CD4-positive, alpha-beta memory T cell (primary cell): ENCODE measurements around the gene APOC3. TPM values are rescaled to one million over a fixed set of nuclear protein-coding genes. Genes with fewer than 3 reads are reported as not detected.

Source experiments
- CTCF ChIA-PET: fragments of 350-600 bp; sonication (Branson Sonifier 250); formaldehyde crosslinking; loops from one replicate; lab custom pipeline; 2021; ENCODE audit warnings: inconsistent platforms; ENCODE audit not compliant: partially characterized antibody; lab: Charles Lee
- POLR2A ChIA-PET: fragments of 350-600 bp; sonication (Branson Sonifier 250); formaldehyde crosslinking; loops from one replicate; lab custom pipeline; 2021; ENCODE audit not compliant: partially characterized antibody; lab: Charles Lee
- DNase-seq, 5 donors: peaks; one replicate each; pipeline versions ENCODE4 v3.0.0 to v3.0.0-alpha.2; 2020 to 2022; ENCODE audit warnings: mixed read lengths in 1 of 5
- H3K27ac ChIP-seq: one replicate; pipeline ENCODE4 v1.7.0; 2013; ENCODE audit warnings: low read depth, low read length
- H3K27me3 ChIP-seq: 2 replicates; pipeline ENCODE4 v1.7.0; 2013; ENCODE audit warnings: mild to moderate bottlenecking, low read length, moderate library complexity; ENCODE audit not compliant: insufficient read depth
- H3K36me3 ChIP-seq: 2 replicates; pipeline ENCODE4 v1.7.0; 2013; ENCODE audit warnings: mild to moderate bottlenecking, low read length, moderate library complexity; ENCODE audit not compliant: insufficient read depth
- H3K4me1 ChIP-seq: 2 replicates; pipeline ENCODE4 v1.7.0; 2013; ENCODE audit warnings: mild to moderate bottlenecking, low read length, moderate library complexity; ENCODE audit not compliant: insufficient read depth
- H3K4me3 ChIP-seq, 2 donors: one replicate each; pipeline ENCODE4 v1.7.0; 2013; ENCODE audit warnings: low read length in 2 of 2, mild to moderate bottlenecking in 1 of 2
- H3K9me3 ChIP-seq, 2 donors: one replicate each; pipeline ENCODE4 v1.7.0; 2013; ENCODE audit warnings: low read length in 2 of 2, control low read depth in 1 of 2; ENCODE audit not compliant: control insufficient read depth in 1 of 2
- H3K27ac Mint-ChIP-seq, 7 donors: one replicate each; pipeline ENCODE4 v1.8.0; 2020 to 2021; ENCODE audit warnings: mixed read lengths in 7 of 7, mild to moderate bottlenecking in 6 of 7, inconsistent platforms in 3 of 7, moderate library complexity in 3 of 7
- H3K27me3 Mint-ChIP-seq, 2 donors: one replicate each; pipeline ENCODE4 v1.8.0; 2020 to 2021; ENCODE audit warnings: mixed read lengths in 2 of 2
- H3K36me3 Mint-ChIP-seq, 2 donors: one replicate each; pipeline ENCODE4 v1.8.0; 2020 to 2021; ENCODE audit warnings: mixed read lengths in 2 of 2, inconsistent platforms in 1 of 2, mild to moderate bottlenecking in 1 of 2
- H3K4me1 Mint-ChIP-seq, 4 donors: one replicate each; pipeline ENCODE4 v1.8.0; 2020 to 2021; ENCODE audit warnings: mixed read lengths in 4 of 4, mild to moderate bottlenecking in 1 of 4
- H3K4me3 Mint-ChIP-seq, 8 donors: one replicate each; pipeline ENCODE4 v1.8.0; 2020 to 2021; ENCODE audit warnings: mixed read lengths in 8 of 8, mild to moderate bottlenecking in 7 of 8, moderate library complexity in 6 of 8, inconsistent platforms in 3 of 8
- H3K9me3 Mint-ChIP-seq, 8 donors: one replicate each; pipeline ENCODE4 v1.8.0; 2020 to 2021; ENCODE audit warnings: mixed read lengths in 8 of 8, mild to moderate bottlenecking in 5 of 8, inconsistent platforms in 3 of 8, moderate library complexity in 1 of 8
- intact Hi-C: fragments of 100-400 bp; cut with micrococcal nuclease; formaldehyde crosslinking; loops from one replicate; pipeline ENCODE4 v1.15.1; 2023
- polyA plus RNA-seq, 2 donors: library from polyadenylated mRNA; unstranded; fragments of 300-500 nt; fragmentation: Illumina TruSeq; gene quantifications; one replicate each; pipeline ENCODE4 v1.2.3, GENCODE V29; 2021
- total RNA-seq, 2 experiments: library from RNA; stranded (reverse); gene quantifications; one replicate each; pipeline ENCODE4 v1.2.3, GENCODE V29; 2021

APOC3 gene
- total and polyA plus RNA-seq, 4 experiments from 2014 or later = not detected

GRCh38 chr11:116867619-116868018 lies 37.9 kb downstream of the APOC3 start:
- ChIA-PET POLR2A (interaction anchor here (0.5 kb wide), 1 partner anchor 62 kb away, joined by 5 read pairs; no protein-coding TSS in a partner anchor), CTCF (interaction anchor here (0.7 to 2.6 kb wide), 4 partner anchors 12 to 239 kb away, joined by 3 to 13 read pairs (median 4); no protein-coding TSS in a partner anchor)
- peaks cover 0 to 2% (median 0%) of the 10 kb centered on the region in 8 donors for H3K9me3 Mint-ChIP-seq

DNA sequence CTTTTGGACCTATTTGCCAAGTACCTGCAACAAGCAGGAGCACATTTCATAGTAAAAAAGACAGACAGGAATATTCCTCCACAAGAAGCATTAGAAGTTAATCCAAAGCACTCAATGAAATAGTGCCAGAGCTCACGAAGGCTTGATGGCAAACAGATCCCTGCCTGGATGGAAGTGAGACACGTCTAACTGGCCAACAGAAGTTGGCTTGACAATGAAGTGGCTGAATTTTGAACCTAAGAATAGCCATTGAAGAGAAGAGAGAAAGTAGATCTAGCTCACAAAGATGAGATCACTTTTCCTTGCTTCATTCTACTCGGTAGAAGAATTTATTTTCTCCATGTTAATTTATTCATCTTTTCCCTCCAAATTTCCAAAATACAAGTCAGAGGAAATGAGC lies 38.4 kb downstream of the APOC3 start:
- H3K4me1 Mint-ChIP-seq = peaks cover 1 to 11% (median 6%) of the 10 kb centered on the region in 4 donors
- H3K4me3 ChIP-seq = no peak overlapping the region
- intact Hi-C loops = no loop called here
- H3K4me3 Mint-ChIP-seq = no peak overlapping the region
- H3K4me1 ChIP-seq = no peaks in the 10 kb centered on the region
- no peaks in the 10 kb centered on the region for H3K27me3 ChIP-seq
- no peak overlapping the region for H3K27ac Mint-ChIP-seq
- peaks cover 0 to 2% (median 0%) of the 10 kb centered on the region in 8 donors for H3K9me3 Mint-ChIP-seq
- ChIA-PET CTCF (interaction anchor here (0.7 to 2.6 kb wide), 4 partner anchors 11 to 238 kb away, joined by 3 to 13 read pairs (median 4); no protein-coding TSS in a partner anchor), POLR2A (interaction anchor here (0.5 kb wide), 1 partner anchor 62 kb away, joined by 5 read pairs; no protein-coding TSS in a partner anchor)
- H3K27ac ChIP-seq = no peak overlapping the region
- no peak for DNase-seq
- no peaks in the 10 kb centered on the region for H3K27me3 Mint-ChIP-seq
- peaks cover 86 to 91% of the 10 kb centered on the region in 2 donors for H3K36me3 Mint-ChIP-seq
- peaks cover 71% of the 10 kb centered on the region for H3K36me3 ChIP-seq
- H3K9me3 ChIP-seq = no peaks in the 10 kb centered on the region

More at GRCh38 chr11:116867619-116868018, 37.9 kb downstream of the APOC3 start:
- Histone ChIP-seq H3K9me3 (no peaks in the 10 kb centered on the region), H3K4me3 (no peak overlapping the region), H3K27me3 (no peaks in the 10 kb centered on the region), H3K4me1 (no peaks in the 10 kb centered on the region), H3K27ac (no peak overlapping the region), H3K36me3 (peaks cover 67% of the 10 kb centered on the region)
- no peak for DNase-seq
- Mint-ChIP-seq H3K36me3 (peaks cover 82 to 87% of the 10 kb centered on the region in 2 donors), H3K4me3 (no peak overlapping the region), H3K4me1 (peaks cover 1 to 11% (median 6%) of the 10 kb centered on the region in 4 donors), H3K27me3 (no peaks in the 10 kb centered on the region), H3K27ac (peak overlapping the region in 3 of 7 donors; percentile 1 to 37 (median 5))
- intact Hi-C loops = no loop called here

DNA sequence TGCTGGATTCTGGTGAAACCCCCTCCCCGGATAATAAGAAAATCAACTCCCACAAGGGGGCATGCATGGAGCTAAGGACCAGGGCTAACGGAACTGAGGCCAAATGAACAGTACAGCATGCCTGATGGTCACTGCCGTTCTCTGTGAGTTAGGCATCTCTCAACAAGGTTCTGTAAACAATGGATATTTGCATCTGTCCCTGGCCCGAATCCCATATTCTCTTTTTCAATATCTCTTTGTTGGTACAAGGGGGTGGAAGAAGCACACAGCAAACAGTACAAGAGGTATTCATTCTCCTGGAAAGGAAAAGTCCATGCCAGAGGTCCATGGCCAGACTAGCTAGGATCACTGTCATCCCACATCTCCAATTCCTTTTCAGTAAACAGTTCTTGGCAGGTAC lies 39.9 kb downstream of the APOC3 start:
- CTCF ChIA-PET = interaction anchor here (1.0 to 2.2 kb wide), 3 partner anchors 15 to 237 kb away, joined by 4 to 6 read pairs (median 6); no protein-coding TSS in a partner anchor
- no peaks in the 10 kb centered on the region for H3K4me1 ChIP-seq
- intact Hi-C loops = no loop called here
- H3K27me3 ChIP-seq = no peaks in the 10 kb centered on the region
- peaks cover 88 to 93% of the 10 kb centered on the region in 2 donors for H3K36me3 Mint-ChIP-seq
- H3K36me3 ChIP-seq = peaks cover 70% of the 10 kb centered on the region
- H3K9me3 ChIP-seq = no peaks in the 10 kb centered on the region
- no peak overlapping the region for H3K27ac ChIP-seq
- H3K27me3 Mint-ChIP-seq = no peaks in the 10 kb centered on the region
- H3K9me3 Mint-ChIP-seq = peaks cover 0 to 2% (median 0%) of the 10 kb centered on the region in 8 donors
- H3K27ac Mint-ChIP-seq = peak overlapping the region in 3 of 7 donors; percentile 52 to 87 (median 57)
- H3K4me3 Mint-ChIP-seq = no peak overlapping the region
- no peak for DNase-seq
- POLR2A ChIA-PET = no interaction called here
- no peak overlapping the region for H3K4me3 ChIP-seq
- peaks cover 1 to 11% (median 6%) of the 10 kb centered on the region in 4 donors for H3K4me1 Mint-ChIP-seq

GRCh38 chr11:116870054-116870453 lies 40.3 kb downstream of the APOC3 start:
- POLR2A ChIA-PET = interaction anchor here (1.1 kb wide), 1 partner anchor 16 kb away, joined by 6 read pairs; no protein-coding TSS in a partner anchor
- Mint-ChIP-seq H3K27me3 (no peaks in the 10 kb centered on the region), H3K4me3 (no peak overlapping the region), H3K4me1 (peaks cover 1 to 11% (median 7%) of the 10 kb centered on the region in 4 donors), H3K9me3 (peaks cover 0 to 2% (median 0%) of the 10 kb centered on the region in 8 donors), H3K36me3 (peaks cover 88 to 93% of the 10 kb centered on the region in 2 donors), H3K27ac (peak overlapping the region in 4 of 7 donors; percentile 32 to 87 (median 54))
- Histone ChIP-seq H3K27ac (no peak overlapping the region), H3K36me3 (peaks cover 71% of the 10 kb centered on the region), H3K4me3 (no peak overlapping the region), H3K27me3 (no peaks in the 10 kb centered on the region), H3K9me3 (no peaks in the 10 kb centered on the region), H3K4me1 (no peaks in the 10 kb centered on the region)
- no peak for DNase-seq
- intact Hi-C loops = no loop called here
- CTCF ChIA-PET = interaction anchor here (0.7 to 2.2 kb wide), 4 partner anchors 16 to 236 kb away, joined by 4 to 6 read pairs (median 5); no protein-coding TSS in a partner anchor

- Mint-ChIP-seq H3K27me3 (no peaks in the 10 kb centered on the region), H3K9me3 (peaks cover 0 to 2% (median 0%) of the 10 kb centered on the region in 8 donors), H3K27ac (peak overlapping the region in 4 of 7 donors; percentile 17 to 76 (median 54)), H3K4me1 (peaks cover 0 to 7% (median 6%) of the 10 kb centered on the region in 4 donors), H3K36me3 (peaks cover 86 to 93% of the 10 kb centered on the region in 2 donors), H3K4me3 (no peak overlapping the region)
- Histone ChIP-seq H3K27ac (no peak overlapping the region), H3K36me3 (peaks cover 73% of the 10 kb centered on the region), H3K4me3 (no peak overlapping the region), H3K9me3 (no peaks in the 10 kb centered on the region), H3K4me1 (no peaks in the 10 kb centered on the region), H3K27me3 (no peaks in the 10 kb centered on the region)
- CTCF ChIA-PET = interaction anchor here (0.7 to 1.0 kb wide), 2 partner anchors 80 to 234 kb away, joined by 3 to 4 read pairs; partner anchors contain the start of gene APOA5
- POLR2A ChIA-PET = interaction anchor here (1.1 kb wide), 1 partner anchor 17 kb away, joined by 6 read pairs; no protein-coding TSS in a partner anchor
- DNase-seq = no peak
- intact Hi-C loops = no loop called here
These were observed 41.5 kb downstream of the APOC3 start for GRCh38 chr11:116871248-116871647.

DNA sequence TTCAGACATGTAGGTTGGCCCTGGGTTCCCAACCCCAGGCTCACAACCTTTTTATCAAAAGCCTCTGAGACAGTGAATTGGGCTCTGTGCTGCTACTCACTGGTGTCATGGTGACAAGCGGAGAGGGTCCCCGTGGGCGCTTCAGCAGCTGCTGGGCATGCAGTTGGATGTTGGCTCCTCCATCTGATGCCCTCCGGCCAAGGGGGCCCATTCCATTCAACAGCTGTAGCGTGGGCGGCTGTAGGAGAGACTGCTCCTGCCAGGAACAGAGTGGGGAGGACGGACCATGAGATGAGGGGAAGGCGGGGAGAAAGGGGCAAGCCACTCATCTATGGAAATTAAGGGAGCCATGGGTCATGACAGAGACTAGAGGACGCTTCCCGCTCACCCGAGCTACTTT lies 43.7 kb downstream of the APOC3 start:
- no peaks in the 10 kb centered on the region for H3K27me3 ChIP-seq
- intact Hi-C loops = no loop called here
- no peaks in the 10 kb centered on the region for H3K4me1 ChIP-seq
- DNase-seq = no peak
- H3K27me3 Mint-ChIP-seq = no peaks in the 10 kb centered on the region
- POLR2A ChIA-PET = interaction anchor here (1.3 kb wide), 1 partner anchor 38 kb away, joined by 3 read pairs; no protein-coding TSS in a partner anchor
- H3K4me3 ChIP-seq = no peak overlapping the region
- no peaks in the 10 kb centered on the region for H3K9me3 ChIP-seq
- CTCF ChIA-PET = interaction anchor here (1.1 to 1.5 kb wide), 3 partner anchors 82 to 233 kb away, joined by 4 to 7 read pairs (median 7); partner anchors contain the start of genes APOA5 and SIK3
- H3K36me3 Mint-ChIP-seq = peaks cover 65 to 80% of the 10 kb centered on the region in 2 donors
- peaks cover 56% of the 10 kb centered on the region for H3K36me3 ChIP-seq
- peaks cover 2 to 10% (median 6%) of the 10 kb centered on the region in 4 donors for H3K4me1 Mint-ChIP-seq
- H3K9me3 Mint-ChIP-seq = peaks cover 0 to 2% (median 0%) of the 10 kb centered on the region in 8 donors
- H3K27ac Mint-ChIP-seq = peak overlapping the region in 2 of 7 donors; percentile 36 to 59
- H3K4me3 Mint-ChIP-seq = no peak overlapping the region
- H3K27ac ChIP-seq = no peak overlapping the region

GRCh38 chr11:116874251-116874650 lies 44.5 kb downstream of the APOC3 start:
- intact Hi-C loops = no loop called here
- no peak overlapping the region for H3K4me3 Mint-ChIP-seq

More at GRCh38 chr11:116874251-116874650, 44.5 kb downstream of the APOC3 start:
- H3K27ac ChIP-seq = no peak overlapping the region
- CTCF ChIA-PET = interaction anchor here (1.3 to 1.5 kb wide), 2 partner anchors 224 to 232 kb away, joined by 7 read pairs; partner anchors contain the start of gene SIK3
- peaks cover 0 to 2% (median 0%) of the 10 kb centered on the region in 8 donors for H3K9me3 Mint-ChIP-seq
- no peaks in the 10 kb centered on the region for H3K4me1 ChIP-seq
- no peak for DNase-seq
- H3K4me3 ChIP-seq = no peak overlapping the region
- no peaks in the 10 kb centered on the region for H3K27me3 Mint-ChIP-seq
- peaks cover 56% of the 10 kb centered on the region for H3K36me3 ChIP-seq
- H3K27ac Mint-ChIP-seq = peak overlapping the region in 3 of 7 donors; percentile 8 to 29 (median 10)
- peaks cover 60 to 75% of the 10 kb centered on the region in 2 donors for H3K36me3 Mint-ChIP-seq
- POLR2A ChIA-PET = interaction anchor here (1.3 kb wide), 1 partner anchor 39 kb away, joined by 3 read pairs; no protein-coding TSS in a partner anchor
- no peaks in the 10 kb centered on the region for H3K9me3 ChIP-seq
- peaks cover 2 to 10% (median 7%) of the 10 kb centered on the region in 4 donors for H3K4me1 Mint-ChIP-seq
- no peaks in the 10 kb centered on the region for H3K27me3 ChIP-seq
